Fibroblast of the conjunctiva (primary cell): Measurements from ENCODE around the gene NT5C2.
A peak's percentile ranks its signal among the peaks of the same experiment; 100 is the strongest.
"Not testable (repeated sequence)": the region's sequence is repeated elsewhere in the genome, so short reads cannot be mapped to it uniquely, and the experiment has no call there.

Experiments used
- DNase-seq: peaks from one replicate; pipeline ENCODE4 v3.0.0-alpha.2; 2010; ENCODE audit warnings: low read depth

The NT5C2 gene

DNA sequence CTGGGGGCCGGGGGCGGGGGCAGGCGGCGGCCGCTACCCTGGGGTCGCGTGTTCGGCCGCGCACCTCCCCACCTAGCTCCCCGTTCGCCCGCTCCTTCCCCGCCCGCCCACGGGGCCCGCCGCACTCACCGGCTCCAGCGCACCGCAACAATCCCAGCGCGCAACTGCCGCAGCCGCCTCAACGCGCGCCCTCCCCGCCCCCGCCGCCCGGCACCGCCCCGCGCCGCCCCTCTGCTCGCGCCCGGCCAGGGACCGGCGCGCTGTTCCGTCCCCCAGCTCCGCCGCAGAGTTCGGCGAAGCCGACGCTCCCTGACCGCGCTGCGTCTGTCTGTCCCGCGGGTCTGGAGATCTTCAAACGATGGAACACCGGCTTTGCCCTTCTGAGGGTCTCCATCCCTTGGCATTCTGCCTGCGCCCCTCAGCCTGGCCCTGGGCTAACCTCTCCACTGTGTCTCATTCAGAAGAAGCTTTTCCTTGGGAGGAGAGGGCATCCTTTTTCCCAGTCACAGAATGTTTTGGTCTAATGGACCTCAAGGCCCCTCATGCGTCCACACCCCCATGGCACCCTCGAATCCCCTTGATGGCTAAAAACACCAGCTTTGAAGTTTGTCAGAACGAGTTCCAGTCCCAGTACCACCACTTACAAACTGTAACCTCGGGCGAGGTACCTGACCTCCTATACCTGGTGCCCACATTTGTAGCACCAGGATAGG lies at the start of gene NT5C2:
NT5C2 (minus strand) TSS at position 166 of the 713 bp plus-strand sequence. CDS start 18,314 bp downstream, outside the sequence.
- peak; percentile 27 for DNase-seq

DNA sequence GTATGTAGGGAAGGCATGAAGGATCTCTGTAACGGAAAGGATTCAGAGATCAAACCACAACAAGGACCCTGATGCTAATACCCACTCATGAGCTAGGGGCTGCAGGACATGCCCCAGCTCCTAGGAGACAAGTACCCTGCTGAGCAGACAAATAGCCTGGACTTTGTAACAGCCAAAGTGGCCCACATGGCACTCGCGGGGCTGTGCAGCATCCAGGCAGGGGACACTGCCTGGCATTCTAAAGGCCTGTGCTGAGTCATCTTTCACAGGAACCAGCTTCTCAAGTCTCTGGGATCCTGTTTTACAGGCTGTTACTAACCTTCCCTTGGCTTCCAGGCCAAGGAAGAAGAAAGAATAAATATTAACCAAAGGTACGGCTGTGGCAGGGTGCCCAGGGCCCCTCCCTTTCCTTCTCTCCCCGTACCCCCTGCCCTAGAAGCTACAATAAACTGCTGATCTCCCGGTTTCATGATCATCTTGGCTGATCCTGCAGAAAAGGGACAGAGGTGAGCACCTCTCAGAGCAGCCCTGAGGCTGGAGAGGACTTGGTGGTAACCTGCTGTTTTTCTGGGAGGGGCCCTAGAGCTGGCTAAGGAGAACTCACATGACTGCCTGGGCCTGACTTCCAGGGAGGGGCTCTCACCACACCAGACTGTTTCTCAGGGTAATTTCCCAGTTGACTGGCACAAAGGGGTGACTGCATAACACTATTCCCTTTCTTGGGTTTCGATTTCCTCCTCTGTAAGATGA lies 48.4 kb upstream of the NT5C2 start:
- DNase-seq, result no peak

DNA sequence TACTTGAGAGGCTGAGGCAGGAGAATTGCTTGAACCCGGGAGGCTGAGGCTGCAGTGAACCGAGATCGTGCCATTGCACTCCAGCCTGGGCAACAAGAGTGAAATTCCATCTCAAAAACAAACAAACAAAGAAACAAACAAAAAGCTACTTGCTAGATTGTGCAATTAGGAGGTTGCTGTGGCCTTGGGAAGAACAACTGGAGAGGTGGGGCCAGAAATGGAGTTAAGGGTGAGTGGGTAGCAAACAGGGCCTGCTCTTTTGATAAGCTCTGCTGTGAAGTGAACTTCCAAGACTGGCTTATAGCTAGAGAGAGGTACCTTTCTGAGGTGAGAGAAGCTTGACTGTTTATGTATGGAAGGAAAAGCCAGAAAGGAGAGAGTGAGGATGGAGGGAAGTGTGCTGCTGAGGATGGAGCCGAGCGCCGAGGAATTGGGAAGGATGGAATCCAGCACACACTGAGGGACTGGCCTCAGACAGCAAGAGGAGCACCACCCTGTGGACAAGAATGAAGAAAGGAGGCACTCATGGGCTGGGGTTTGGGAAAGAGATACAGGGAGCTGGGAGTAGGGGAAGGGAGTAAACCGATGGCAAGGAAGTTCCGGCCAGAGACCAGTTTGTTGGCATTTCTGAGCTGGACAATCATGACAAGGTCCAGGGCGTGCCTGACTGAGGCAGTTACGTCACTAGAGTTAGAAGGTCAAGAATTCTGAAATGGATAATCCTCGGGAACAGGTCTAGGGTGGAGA lies 45.6 kb upstream of the NT5C2 start:
- no peak for DNase-seq

DNA sequence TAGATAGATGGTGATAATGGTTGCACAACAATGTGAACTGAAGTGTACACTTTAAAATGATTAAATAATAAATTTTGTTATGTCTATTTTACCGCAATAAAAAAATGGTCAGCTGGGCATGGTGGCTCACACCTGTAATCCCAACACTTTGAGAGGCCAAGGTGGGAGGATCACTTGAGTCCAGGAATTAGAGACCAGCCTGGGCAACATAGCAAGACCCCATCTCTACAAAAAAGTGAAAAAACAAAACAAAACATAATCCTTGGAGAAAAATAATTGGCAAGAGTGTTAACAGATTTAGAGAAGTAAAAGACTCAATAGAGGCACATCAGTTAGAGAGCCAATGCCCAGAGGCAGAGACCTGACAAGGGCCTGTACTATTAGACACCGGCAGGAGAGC lies 42.7 kb upstream of the NT5C2 start:
- DNase-seq, result no peak

DNA sequence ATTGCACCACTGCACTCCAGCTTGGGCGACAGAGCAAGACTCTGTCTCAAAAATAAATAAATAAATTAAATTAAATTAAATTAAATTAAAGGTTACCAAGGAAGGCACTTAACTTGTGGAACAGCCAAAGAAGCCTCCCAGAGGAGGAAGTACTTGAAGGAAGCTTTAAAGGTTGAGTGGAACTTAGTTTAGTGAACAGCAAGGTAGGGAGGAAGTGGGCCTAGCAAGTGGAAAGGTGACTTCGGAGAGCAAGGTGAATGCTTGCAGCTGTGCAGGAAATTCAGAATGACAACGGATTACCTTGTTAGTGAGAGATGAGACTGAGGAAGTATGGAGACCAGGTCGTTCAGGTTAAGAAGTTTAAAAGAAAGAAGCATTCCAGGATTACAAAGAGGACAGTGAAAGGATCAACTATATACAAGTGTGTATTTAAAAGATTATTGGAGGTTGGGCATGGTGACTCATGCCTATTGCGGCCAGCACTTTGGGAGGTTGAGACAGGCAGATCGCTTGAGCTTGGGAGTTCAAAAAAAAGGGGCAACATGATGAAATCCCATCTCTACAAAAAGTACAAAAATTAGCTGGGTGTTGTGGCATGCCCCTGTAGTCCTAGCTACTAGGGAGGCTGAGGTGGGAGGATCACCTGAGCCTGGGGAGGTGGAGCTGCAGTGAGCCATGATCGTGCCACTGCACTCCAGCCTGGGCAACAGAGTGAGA lies 39.9 kb upstream of the NT5C2 start:
- DNase-seq, result peak; percentile 46

DNA sequence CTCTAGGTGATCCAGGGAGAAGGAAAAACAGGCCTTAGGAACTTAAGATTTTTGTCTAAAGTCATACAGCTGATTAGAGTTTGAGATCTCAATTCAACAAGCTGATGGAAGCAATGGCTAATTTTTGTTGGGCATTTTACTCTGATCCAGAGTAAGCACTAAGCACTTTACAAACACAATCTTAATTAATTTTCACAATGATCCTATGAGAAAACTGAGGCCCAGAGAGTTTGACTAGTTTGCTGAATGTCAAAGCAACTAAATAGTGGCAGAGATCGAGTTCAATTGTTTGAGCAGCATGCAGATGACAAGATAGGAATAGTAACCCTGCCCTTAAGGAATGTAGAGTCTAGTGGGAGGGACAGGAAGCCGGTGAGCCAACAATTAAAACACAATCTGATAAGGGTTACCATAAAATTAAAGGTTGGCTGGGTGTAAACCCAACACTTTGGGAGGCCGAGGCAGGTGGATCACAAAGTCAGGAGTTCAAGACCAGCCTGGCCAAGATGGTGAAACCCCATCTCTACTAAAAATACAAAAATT lies 39.1 kb upstream of the NT5C2 start:
- DNase-seq, result no peak

DNA sequence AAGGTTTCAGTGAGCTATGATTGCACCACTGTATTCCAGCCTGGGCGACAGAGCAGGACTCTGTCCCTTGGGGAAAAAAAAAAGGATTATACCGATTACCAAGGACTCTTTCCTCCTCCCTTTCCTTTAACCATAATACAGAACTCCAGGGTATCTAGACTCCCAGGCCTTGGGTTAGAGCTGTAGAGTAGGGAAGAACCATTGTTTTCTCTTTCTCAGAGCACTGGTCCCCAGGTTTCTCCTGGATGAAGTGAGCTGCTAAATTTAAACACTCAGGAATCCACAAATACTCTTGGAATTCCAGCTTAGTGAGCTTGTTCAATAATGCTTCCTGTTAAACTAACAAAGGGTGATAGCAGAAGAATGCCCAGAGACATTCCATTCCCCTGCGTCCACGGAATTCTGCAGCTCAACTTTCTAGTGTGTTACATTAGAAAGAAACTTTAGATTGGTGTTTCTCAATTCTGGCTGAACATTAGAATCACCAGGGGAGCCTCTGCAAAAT lies 38.0 kb upstream of the NT5C2 start:
- DNase-seq, result peak; percentile 79

DNA sequence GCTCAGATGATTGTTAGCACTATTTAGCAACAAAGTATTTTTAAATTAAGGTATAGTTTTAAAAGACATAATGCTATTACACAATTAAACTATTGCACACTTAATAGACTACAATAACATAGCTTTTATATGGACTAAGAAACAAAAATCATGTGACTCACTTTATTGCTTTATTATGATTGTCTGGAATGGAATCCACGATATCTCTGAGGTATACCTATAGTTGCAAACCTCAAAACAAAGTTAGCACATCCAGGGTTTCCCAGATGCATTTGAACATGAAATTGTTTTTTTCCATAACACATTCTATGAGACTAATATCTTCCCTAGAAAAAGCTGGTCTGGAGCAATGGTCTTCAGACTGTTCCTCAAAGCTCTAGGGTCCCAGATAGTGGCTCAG lies 34.3 kb upstream of the NT5C2 start:
- no peak for DNase-seq

DNA sequence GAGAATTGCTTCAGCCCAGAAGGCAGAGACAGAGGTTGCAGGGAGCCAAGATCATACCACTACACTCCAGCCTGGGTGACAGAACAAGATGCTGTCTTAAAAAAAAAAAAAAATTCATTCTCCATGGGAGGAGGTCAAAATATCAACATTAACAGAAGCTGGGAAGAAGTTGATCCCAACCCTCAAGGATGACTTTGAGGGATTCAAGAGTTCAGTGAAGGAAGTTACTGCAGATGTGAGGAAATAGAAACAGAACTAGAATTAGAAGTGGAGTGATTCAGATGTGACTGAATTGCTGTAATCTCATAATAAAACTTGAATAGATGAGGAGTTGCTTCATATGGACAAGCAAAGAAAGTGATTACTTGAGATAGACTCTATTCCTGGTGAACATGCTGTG lies 32.9 kb upstream of the NT5C2 start:
- DNase-seq, result no peak

DNA sequence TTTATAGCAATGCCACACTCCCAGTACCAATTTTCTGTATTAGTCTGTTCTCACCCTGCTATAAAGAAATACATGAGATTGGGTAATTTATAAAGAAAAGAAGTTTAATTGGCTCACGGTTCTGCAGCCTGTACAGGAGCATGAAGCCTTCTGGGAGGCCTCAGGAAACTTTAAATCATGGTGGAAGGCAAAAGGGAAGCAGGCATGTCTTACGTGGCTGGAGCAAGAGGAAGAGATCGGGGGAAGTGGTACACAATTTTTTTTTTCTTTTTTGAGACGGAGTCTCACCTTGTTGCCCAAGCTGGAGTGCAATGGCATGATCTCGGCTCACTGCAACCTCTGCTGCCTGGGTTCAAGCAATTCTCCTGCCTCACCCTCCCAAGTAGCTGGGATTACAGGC lies 31.6 kb upstream of the NT5C2 start:
- DNase-seq, result not testable (repeated sequence)

DNA sequence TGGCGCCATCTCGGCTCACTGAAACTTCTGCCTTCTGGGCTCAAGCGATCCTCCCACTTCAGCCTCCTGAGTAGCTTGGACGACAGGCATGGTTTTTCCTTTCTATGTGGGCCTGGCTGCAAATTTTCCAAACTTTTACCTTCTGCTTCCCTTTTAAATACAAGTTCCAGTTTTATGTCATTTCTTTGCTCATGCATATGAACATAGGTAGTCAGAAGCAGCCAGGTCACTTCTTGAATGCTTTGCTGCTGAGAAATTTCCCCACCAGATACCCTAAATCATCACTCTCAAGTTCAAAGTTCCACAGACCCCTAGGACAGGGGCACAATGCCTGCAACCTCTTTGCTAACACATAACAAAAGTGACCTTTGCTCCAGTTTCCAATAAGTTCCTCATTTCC lies 31.1 kb upstream of the NT5C2 start:
- no peak for DNase-seq

DNA sequence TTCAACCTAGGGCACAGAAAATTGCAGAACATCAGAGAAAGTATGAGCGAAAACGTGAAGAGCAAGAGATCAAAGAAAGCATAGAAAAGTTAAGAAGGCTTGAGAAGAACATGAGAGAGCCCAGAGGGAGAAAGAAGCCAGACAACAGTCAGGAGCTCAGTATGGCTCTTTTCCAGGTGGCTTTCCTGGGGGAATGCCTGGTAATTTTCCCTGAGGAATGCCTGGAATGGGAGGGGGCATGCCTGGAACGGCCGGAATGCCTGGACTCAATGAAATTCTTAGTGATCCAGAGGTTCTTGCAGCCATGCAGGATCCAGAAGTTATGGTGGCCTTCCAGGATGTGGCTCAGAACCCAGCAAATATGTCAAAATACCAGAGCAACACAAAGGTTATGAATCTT lies 23.3 kb upstream of the NT5C2 start:
- DNase-seq, result not testable (repeated sequence)

DNA sequence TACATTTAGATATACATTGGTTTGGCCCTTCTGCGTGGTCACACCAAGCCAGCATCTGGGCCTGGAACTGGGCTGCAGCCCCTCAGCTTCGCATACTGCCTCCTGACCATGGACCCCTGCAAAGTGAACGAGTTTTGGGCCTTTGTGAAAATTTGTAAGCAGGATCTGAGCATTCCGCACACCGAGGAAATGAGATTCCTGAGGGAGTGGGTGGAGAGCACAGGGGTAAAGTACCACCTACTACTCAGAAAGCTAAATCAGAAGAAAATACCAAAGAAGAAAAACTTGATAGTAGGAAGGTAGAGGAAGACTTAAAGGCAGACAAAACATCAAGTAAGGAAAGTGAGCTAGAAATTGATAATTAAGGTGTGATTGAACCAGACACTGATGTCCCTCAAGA lies 22.5 kb upstream of the NT5C2 start:
- no peak for DNase-seq

DNA sequence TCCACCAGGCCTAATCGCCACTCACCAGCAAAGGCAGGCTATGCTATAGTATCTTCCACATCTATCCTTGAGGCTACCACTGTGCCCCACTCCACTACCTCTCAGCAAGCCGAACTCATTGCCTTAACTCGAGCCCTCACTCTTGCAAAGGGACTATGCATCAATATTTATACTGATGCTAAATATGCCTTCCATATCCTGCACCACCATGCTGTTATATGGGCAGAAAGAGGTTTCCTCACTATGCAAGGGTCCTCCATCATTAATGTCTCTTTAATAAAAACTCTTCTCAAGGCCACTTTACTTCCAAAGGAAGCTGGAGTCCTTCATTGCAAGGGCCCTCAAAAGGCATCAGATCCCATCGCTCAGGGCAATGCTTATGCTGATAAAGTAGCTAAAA lies 17.2 kb upstream of the NT5C2 start:
- DNase-seq, result not testable (repeated sequence)

DNA sequence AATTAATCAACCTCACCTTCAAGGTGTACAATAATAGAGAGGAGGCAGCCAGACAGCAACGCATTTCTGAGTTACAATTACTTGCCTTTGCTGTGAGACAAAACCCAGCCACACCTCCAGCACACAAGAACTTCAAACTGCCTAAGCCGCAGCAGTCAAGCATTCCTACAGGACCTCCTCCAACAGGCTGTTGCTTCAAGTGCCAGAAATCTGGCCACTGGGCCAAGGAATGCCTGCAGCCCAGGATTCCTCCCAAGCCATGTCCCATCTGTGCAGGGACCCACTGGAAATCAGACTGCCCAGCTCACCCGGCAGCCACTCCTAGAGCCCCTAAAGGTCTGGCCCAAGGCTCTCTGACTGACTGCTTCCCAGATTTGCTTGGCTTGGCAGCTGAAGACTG lies 14.6 kb upstream of the NT5C2 start:
- not testable (repeated sequence) for DNase-seq

DNA sequence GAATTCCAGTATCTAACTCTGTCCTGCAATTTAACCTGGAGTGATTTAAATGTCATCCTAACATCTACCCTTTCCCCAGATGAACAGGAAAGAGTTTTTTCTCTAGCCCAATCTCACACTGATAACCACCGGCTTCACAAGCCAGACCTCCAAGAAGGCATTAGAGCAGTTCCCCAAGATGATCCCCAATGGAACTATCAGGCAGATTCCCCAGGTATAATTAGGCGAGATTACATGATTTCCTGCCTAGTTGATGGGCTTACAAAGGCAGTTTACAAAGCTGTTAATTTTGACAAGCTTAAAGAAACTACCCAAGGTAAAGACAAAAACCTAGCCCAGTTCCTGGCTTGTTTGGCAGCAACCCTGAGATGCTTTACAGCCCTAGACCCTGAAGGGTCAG lies 14.1 kb upstream of the NT5C2 start:
- DNase-seq, result no peak

DNA sequence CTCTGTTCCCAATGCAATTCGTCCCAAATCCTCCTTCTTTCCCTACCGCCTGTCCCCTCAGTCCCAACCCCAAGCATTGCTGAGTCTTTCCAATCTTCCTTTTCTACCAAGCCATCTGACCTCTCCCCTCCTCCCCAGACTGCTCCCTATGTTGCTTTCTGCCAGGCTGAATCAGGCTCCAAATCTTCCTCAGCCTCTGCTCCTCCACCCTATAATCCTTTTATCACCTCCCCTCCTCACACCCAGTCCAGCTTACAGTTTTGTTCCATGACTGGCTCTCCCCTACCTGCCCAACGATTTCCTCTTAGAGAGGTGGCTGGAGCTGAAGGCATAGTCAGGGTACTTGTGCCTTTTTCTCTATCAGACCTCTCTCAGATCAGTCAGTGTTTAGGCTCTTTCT lies 13.6 kb upstream of the NT5C2 start:
- DNase-seq, result not testable (repeated sequence)

DNA sequence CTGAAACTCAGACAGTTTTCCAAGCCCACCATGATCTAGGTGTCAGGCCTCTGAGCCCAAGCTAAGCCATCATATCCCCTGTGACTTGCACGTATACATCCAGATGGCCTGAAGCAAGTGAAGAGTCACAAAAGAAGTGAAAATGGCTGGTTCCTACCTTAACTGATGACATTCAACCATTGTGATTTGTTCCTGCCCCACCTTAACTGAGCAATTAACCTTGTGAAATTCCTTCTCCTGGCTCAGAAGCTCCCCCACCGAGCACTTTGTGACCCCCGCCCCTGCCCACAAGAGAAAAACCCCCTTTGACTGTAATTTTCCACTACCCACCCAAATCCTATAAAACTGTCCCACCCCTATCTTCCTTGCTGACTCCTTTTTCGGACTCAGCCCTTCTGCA lies 12.3 kb upstream of the NT5C2 start:
- DNase-seq, result not testable (repeated sequence)

DNA sequence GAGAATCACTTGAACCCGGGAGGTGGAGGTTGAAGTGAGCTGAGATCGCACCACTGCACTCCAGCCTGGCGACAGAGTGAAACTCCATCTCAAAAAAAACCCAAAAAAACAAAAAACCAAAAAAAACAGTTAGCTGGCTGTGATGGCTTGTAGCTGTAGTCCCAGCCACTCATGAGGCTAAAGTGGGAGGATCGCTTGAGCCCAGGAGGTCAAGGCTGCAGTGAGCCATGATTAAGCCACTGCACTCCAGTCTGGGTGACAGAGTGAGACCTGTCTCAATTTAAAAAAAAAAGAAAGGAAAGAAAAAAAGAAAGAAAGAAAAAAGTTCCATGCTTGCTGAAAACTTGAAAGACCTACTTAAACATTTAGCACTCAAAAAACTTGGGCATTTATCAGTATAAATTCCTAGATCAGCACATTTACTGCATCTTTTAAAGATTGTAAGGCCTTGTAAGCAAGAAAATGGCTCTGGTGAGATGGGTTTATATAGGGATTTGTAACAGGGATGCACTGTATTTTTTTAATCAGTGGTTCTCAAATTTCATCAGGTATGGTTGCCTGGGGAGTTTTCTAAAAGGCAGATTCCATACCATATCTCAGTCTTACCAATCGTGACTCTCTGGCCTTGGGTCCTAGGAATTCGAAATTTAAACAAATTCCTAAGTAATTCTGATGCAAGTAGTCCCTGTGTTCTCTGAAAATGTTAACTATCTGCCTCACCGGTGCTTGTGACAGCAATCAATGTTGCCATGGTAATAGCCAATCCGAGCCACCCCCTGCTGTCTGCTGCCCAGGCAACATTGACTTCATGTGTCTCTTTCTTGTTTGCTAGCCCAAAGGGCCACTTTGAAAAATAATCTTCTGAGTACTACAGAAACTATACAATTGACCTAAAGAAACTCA lies 11.5 kb upstream of the NT5C2 start:
- no peak for DNase-seq

DNA sequence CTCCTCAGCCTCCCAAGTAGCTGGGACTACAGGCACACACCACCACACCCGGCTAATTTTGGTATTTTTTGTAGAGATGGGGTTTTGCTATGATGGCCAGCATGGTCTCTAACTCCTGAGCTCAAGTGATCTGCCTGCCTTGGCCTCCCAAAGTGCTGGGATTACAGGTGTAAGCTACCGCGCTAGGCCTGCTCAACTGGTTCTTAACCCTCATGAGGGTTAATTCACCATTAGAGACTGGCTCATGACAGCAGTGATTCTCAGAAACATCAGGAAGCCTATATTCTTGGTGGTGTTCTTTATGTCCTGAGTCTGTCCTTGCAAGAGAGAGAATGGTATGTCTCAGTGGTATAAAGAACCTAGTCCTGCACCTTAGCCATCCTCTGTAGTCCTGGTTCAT lies 10.4 kb upstream of the NT5C2 start:
- DNase-seq, result no peak

DNA sequence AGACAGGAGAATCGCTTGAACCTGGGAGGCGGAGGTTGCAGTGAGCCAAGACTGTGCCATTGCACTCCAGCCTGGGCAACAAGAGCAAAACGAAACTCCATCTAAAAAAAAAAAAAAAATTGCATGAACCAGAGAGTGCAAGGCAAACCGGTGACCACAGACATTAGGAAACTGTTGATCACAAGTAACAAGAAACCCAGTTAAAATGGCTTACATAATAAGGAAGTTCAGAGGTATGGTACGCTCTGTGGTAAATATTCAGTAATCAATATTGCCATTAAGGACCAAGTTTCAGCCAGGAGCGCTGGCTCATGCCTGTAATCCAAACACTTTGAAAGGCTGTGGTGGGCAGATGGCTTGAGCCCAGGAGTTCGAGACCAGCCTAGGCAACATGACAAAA lies 9.2 kb upstream of the NT5C2 start:
- no peak for DNase-seq
